Adipocyte (in vitro differentiated cells): ENCODE data around the gene CEACAM20.
A peak's percentile ranks its signal among the peaks of the same experiment; 100 is the strongest.
"Not testable (repeated sequence)": the region's sequence is repeated elsewhere in the genome, so short reads cannot be mapped to it uniquely, and the experiment has no call there.

Source experiments
- DNase-seq: peaks from one replicate; pipeline ENCODE4 v3.0.0-alpha.2; 2015; ENCODE audit warnings: low read depth
- H3K27me3 ChIP-seq: replicated peaks from 2 replicates; pipeline ENCODE4 v1.7.0; 2013; ENCODE audit warnings: mild to moderate bottlenecking, low read length, moderate library complexity; ENCODE audit not compliant: control insufficient read depth, insufficient read depth
- H3K36me3 ChIP-seq: 2 replicates; pipeline ENCODE4 v1.7.0; 2013; ENCODE audit warnings: low read length, mild to moderate bottlenecking, moderate library complexity; ENCODE audit not compliant: control insufficient read depth, insufficient read depth, severe bottlenecking
- H3K4me1 ChIP-seq: 2 replicates; pipeline ENCODE4 v1.7.0; 2013; ENCODE audit warnings: mild to moderate bottlenecking, low read length, moderate library complexity; ENCODE audit not compliant: control insufficient read depth, insufficient read depth
- H3K4me3 ChIP-seq: 2 replicates; pipeline ENCODE4 v1.7.0; 2013; ENCODE audit warnings: mild to moderate bottlenecking, low read length, moderate library complexity
- H3K9ac ChIP-seq: 2 replicates; pipeline ENCODE4 v1.7.0; 2013; ENCODE audit warnings: mild to moderate bottlenecking, low read length, moderate library complexity
- H3K9me3 ChIP-seq: 2 replicates; pipeline ENCODE4 v1.7.0; 2013; ENCODE audit warnings: mild to moderate bottlenecking, low read length, moderate library complexity; ENCODE audit not compliant: control insufficient read depth

Gene CEACAM20

DNA sequence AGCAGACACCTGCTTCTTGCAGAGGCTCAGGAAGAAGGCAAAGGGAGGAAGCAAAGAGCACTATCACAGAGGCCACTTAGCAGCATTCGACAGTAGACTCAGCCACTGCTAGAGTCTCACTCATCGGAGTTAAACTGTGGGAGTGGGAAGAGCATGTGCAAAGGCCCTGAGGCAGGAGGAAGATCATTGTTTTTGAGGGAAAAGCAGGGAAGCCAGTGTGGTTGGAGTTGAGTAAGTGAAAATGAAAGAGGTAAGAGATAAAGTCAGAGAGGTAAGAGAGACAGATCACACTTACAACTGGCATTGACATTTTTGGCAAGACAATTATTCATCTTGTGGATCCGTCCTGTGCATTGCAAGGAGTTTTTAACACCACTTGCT is 41.1 kb upstream of the CEACAM20 start:
- H3K27me3 ChIP-seq: peaks cover 78% of the 10 kb centered on the region
- no peaks in the 10 kb centered on the region for H3K36me3 ChIP-seq
- H3K9me3 ChIP-seq: peaks cover 2% of the 10 kb centered on the region
- DNase-seq: no peak
- no peak overlapping the region for H3K4me3 ChIP-seq
- H3K9ac ChIP-seq: no peak overlapping the region
- H3K4me1 ChIP-seq: no peaks in the 10 kb centered on the region

DNA sequence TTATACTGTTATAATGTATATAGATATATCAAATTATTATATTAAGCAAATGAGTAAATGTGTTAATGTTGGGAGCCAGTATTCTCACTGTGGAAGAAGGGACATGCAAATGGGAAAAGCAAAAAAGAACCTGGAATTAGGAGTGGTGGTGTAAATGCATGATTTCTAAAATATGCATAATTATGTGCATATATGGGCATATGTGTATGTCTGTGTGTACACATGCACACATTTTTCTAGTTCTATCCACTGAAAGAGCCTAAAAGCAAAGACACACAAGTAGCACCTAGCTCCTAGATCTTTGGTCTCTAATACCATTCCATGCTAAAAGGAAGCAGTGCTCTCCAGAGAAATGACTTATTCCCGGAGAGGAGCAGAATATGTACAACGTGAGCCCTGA is 38.3 kb upstream of the CEACAM20 start:
- Histone ChIP-seq H3K9ac (no peak overlapping the region), H3K27me3 (peaks cover 60% of the 10 kb centered on the region), H3K4me1 (no peaks in the 10 kb centered on the region), H3K4me3 (no peak overlapping the region), H3K9me3 (peaks cover 2% of the 10 kb centered on the region), H3K36me3 (no peaks in the 10 kb centered on the region)
- no peak for DNase-seq

DNA sequence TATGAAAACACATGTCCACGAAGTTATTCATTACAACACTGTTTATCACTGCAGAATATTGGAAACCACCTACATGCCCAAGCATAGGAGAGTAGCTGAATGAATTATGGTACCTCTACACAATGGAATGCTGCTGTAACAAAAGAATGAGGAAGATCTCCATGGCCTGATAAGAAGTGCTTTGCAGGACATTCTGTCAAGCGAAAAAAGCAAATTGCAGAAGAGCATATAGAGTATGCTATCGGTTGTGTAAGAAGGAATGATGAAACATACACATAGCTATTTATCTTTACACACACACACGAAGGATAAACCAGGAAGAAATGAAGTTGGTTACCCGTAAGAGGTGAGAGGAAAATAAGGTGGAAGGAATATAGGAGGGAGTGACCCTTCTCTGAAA is 37.5 kb upstream of the CEACAM20 start:
- H3K36me3 ChIP-seq: no peaks in the 10 kb centered on the region
- no peaks in the 10 kb centered on the region for H3K4me1 ChIP-seq
- no peak overlapping the region for H3K9ac ChIP-seq
- peaks cover 52% of the 10 kb centered on the region for H3K27me3 ChIP-seq
- DNase-seq: no peak
- H3K9me3 ChIP-seq: peaks cover 2% of the 10 kb centered on the region
- no peak overlapping the region for H3K4me3 ChIP-seq

DNA sequence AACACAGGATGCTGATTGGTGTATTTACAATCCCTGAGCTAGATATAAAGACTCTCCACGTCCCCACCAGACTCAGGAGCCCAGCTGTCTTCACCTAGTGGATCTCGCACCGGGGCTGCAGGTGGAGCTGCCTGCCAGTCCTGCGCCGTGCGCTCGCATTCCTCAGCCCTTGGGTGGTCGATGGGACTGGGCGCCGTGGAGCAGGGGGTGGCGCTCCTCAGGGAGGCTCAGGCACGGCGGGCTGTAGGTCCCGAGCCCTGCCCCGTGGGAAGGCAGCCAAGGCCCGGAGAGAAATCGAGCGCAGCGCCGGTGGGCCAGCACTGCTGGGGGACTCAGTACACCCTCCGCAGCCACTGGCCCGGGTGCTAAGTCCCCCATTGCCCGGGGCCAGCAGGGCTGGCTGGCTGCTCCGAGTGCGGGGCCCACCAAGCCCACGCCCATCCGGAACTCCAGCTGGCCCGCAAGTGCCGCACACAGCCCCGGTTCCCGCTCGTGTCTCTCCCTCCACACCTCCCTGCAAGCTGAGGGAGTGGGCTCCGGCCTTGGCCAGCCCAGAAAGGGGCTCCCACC is 33.7 kb upstream of the CEACAM20 start:
- not testable (repeated sequence) for DNase-seq, H3K4me3 ChIP-seq, H3K36me3 ChIP-seq, H3K9me3 ChIP-seq, H3K4me1 ChIP-seq, H3K9ac ChIP-seq
- peaks cover 27% of the 10 kb centered on the region for H3K27me3 ChIP-seq

DNA sequence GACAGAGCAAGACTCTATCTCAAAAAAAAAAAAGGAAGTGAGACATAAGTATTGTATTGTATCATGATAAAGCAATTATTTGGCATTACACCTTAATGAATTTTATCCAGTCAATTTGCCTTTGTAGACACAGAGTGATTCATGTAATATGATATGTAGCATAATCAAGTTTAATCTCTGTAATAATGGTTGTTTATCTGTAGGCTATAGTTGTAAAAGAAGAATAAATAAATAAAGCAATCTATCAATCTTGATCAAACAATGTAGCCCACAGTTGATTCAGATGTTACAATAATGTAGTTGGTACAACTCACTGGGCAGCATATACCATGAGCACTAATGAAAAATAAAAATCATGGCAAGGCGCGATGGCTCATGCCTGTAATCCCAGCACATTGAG is 28.5 kb upstream of the CEACAM20 start:
- no peak for DNase-seq
- Histone ChIP-seq H3K9ac (no peak overlapping the region), H3K27me3 (peaks cover 5% of the 10 kb centered on the region), H3K4me1 (no peaks in the 10 kb centered on the region), H3K36me3 (no peaks in the 10 kb centered on the region), H3K9me3 (no peaks in the 10 kb centered on the region), H3K4me3 (no peak overlapping the region)

DNA sequence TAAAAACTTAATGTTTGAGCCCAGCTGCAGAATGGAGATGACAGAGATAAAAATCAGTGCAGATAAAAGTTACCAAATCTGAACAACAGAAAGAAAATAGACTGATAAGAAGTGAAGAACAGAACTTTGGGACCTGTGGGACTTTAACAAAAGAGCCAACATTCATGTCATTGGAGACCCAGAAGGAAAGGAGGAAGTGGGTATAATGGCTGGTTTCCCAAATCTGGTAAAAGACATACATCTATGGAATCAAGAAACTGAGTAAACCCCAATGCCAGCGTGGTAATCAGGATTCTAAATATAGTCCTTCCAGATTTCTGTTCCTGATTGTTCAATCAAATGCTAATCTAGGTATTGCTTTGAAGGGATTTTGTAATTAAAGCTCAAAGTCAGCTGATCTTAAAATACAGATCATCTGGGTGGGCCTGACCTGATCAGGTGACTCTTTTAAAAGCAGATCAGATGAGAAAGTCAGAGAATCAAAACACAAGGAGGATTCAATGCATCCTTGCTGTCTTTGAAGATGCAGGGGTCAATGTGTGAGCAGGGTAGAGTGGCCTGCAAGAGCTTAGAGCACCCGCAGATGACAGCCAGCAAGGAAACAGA is 25.3 kb upstream of the CEACAM20 start:
- Histone ChIP-seq H3K9me3 (no peaks in the 10 kb centered on the region), H3K4me3 (no peak overlapping the region), H3K4me1 (no peaks in the 10 kb centered on the region), H3K36me3 (no peaks in the 10 kb centered on the region), H3K9ac (no peak overlapping the region), H3K27me3 (no peaks in the 10 kb centered on the region)
- DNase-seq: no peak

DNA sequence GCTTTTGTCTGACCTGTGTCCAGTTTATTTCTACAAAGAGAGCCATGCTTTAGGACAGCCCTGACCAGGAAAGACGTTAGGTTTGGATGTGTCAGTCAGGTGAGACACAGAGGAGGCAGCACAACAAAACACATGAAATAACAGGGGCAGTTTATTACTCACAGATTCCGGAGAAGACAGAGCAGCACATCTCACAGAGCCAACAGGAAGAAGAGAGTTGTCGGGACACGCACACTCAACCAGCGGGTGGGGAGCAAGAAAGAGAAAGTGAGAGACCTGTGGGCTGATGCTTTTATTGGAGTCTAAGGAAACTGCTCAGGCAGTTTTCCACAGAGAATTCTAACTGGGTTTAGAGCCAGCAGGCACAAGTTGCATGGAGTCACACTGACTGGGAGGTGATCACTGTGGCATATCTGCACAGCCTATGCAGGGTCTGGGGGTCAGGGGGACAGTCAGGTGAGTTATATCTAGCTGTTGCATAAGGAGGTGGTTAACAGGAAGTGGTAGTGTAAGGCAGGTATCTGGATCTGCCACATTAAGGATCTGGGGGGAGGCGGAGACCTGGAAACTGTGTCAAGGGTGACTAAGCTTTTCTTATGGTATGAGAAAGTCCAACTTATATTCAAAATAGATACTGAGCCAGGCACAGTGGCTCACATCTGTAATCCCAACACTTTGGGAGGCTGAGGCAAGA is 24.1 kb upstream of the CEACAM20 start:
- Histone ChIP-seq H3K9ac (no peak overlapping the region), H3K4me1 (no peaks in the 10 kb centered on the region), H3K4me3 (no peak overlapping the region), H3K27me3 (no peaks in the 10 kb centered on the region), H3K36me3 (no peaks in the 10 kb centered on the region), H3K9me3 (no peaks in the 10 kb centered on the region)
- no peak for DNase-seq

DNA sequence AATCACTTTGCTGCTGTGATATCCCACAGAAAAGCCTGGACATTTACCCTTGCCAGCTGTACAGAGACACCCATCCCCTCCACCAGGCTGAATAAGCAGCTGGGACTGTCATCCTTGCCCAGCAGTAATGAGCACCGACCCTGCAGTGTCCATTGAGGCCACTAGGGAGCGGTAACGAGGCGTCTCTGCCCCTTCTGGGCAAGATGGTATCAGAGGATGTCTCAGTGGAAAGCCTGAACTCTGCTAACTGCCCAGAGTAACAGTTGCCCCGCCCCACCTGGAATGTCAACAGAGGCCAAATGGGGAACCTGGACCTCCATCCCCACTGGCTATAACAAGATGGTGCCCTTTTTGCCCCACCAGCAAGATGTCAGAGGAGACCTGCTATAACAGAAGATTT is 22.8 kb upstream of the CEACAM20 start:
- no peak overlapping the region for H3K4me3 ChIP-seq
- no peaks in the 10 kb centered on the region for H3K9me3 ChIP-seq
- H3K4me1 ChIP-seq: no peaks in the 10 kb centered on the region
- H3K36me3 ChIP-seq: no peaks in the 10 kb centered on the region
- DNase-seq: peak; percentile 10
- no peak overlapping the region for H3K9ac ChIP-seq
- H3K27me3 ChIP-seq: no peaks in the 10 kb centered on the region

DNA sequence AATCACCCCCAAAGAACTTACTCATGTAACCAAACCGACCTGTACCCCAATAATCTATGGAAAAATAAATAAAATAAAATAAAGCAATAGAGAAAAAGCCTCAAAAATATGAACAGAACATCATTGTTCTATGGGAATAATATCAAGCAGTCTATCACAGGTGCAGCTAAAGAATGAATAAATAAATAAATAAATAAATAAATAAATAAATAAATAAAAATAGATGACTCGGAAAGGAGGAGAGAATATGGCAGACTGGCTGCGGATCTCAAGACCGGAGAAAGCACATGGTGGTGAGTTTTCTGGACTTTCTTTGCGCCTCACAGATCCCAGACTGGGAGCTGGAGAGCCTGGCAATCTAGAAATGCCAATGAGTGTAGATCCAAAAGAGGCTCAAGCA is 22.4 kb upstream of the CEACAM20 start:
- H3K36me3 ChIP-seq: no peaks in the 10 kb centered on the region

DNA sequence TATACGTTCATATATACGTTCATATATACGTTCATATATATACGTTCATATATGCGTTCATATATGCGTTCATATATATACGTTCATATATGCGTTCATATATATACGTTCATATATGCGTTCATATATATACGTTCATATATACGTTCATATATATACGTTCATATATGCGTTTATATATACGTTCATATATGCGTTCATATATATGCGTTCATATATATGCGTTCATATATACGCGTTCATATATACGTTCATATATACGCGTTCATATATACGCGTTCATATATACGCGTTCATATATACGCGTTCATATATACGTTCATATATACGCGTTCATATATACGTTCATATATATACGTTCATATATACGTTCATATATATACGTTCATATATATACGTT is 21.5 kb upstream of the CEACAM20 start:
- not testable (repeated sequence) for H3K4me3 ChIP-seq, H3K4me1 ChIP-seq, H3K27me3 ChIP-seq, DNase-seq, H3K9me3 ChIP-seq, H3K9ac ChIP-seq, H3K36me3 ChIP-seq

More for the DNA sequence above, 22.4 kb upstream of the CEACAM20 start:
- DNase-seq: no peak
- H3K9me3 ChIP-seq: no peaks in the 10 kb centered on the region
- no peaks in the 10 kb centered on the region for H3K27me3 ChIP-seq
- H3K4me1 ChIP-seq: no peaks in the 10 kb centered on the region
- no peak overlapping the region for H3K4me3 ChIP-seq
- no peak overlapping the region for H3K9ac ChIP-seq

DNA sequence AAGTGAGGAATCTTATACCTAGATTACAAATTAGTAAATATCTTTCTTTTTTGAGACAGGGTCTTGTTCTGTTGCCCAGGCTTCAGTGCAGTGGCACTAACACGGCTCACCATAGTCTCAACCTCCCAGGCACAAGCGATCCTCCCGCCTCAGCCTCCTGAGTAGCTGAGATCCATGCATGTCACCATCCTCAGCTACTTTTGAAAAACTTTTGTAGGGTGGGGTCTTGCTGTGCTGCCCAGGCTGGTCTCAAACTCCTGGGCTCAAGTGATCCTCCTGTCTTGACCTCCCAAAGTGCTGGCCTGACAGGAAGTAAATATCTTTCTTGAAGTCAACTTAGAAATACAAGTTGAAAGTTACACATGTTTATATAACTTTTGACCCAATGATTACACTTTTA is 20.0 kb upstream of the CEACAM20 start:
- no peak for DNase-seq

More for the DNA sequence above, 20.0 kb upstream of the CEACAM20 start:
- H3K4me3 ChIP-seq: no peak overlapping the region
- no peaks in the 10 kb centered on the region for H3K27me3 ChIP-seq
- H3K4me1 ChIP-seq: no peaks in the 10 kb centered on the region
- no peak overlapping the region for H3K9ac ChIP-seq
- H3K36me3 ChIP-seq: no peaks in the 10 kb centered on the region
- H3K9me3 ChIP-seq: no peaks in the 10 kb centered on the region
